H1 (cell line): ENCODE data around the gene ADRA2A. TPM values are rescaled to one million over a fixed set of nuclear protein-coding genes. Genes with fewer than 3 reads are reported as not detected.

ENCODE experiments used
- CTCF ChIA-PET: fragments of 300-600 bp; sonication (Branson Sonifier 250); formaldehyde crosslinking; loops from one replicate; lab custom pipeline; 2021; ENCODE audit not compliant: partially characterized antibody; lab: Charles Lee
- POLR2A ChIA-PET: fragments of 300-600 bp; sonication (Branson Sonifier 250); formaldehyde crosslinking; loops from one replicate; lab custom pipeline; 2021; ENCODE audit warnings: inconsistent platforms; ENCODE audit not compliant: partially characterized antibody; lab: Charles Lee
- DNase-seq, 2 experiments: peaks; one replicate each; pipeline versions ENCODE4 v3.0.0 to v3.0.0-alpha.2; 2010 to 2022; ENCODE audit warnings: low spot score in 2 of 2, low read depth in 1 of 2, mixed read lengths in 1 of 2
- FAIRE-seq: peaks from 2 replicates; lab custom pipeline; 2011; peaks lifted over from hg19 to GRCh38; lab: Jason Lieb, UNC
- H2AFZ ChIP-seq: 2 replicates; pipeline ENCODE4 v1.8.1; 2012; ENCODE audit warnings: low read length, inconsistent platforms
- H2AK5ac ChIP-seq: 2 replicates; pipeline ENCODE4 v1.6.1; 2013; ENCODE audit warnings: low read depth, low read length
- H2BK120ac ChIP-seq: replicated peaks from 2 replicates; pipeline ENCODE3; 2013; ENCODE audit warnings: low read depth, low read length, inconsistent platforms
- H2BK12ac ChIP-seq: 2 replicates; pipeline ENCODE4 v1.6.1; 2013; ENCODE audit warnings: low read depth, low read length
- H2BK15ac ChIP-seq: 2 replicates; pipeline ENCODE4 v1.6.1; 2013; ENCODE audit warnings: low read length
- H2BK20ac ChIP-seq: 2 replicates; pipeline ENCODE4 v1.6.1; 2013; ENCODE audit warnings: low read length
- H2BK5ac ChIP-seq: 2 replicates; pipeline ENCODE4 v1.6.1; 2013; ENCODE audit warnings: low read depth, low read length
- H3K14ac ChIP-seq: 2 replicates; pipeline ENCODE4 v1.6.1; 2013; ENCODE audit warnings: inconsistent platforms; ENCODE audit not compliant: insufficient read length
- H3K18ac ChIP-seq: 2 replicates; pipeline ENCODE4 v1.6.1; 2013; ENCODE audit warnings: low read length; ENCODE audit errors: extremely low read depth
- H3K23ac ChIP-seq: 2 replicates; pipeline ENCODE4 v1.6.1; 2013; ENCODE audit warnings: inconsistent platforms; ENCODE audit not compliant: insufficient read length
- H3K23me2 ChIP-seq: 2 replicates; pipeline ENCODE4 v1.6.1; 2013; ENCODE audit warnings: low read depth, low read length
- H3K27ac ChIP-seq: 2 replicates; pipeline ENCODE4 v1.6.1; 2011; ENCODE audit warnings: low read depth, low read length, inconsistent platforms
- H3K27me3 ChIP-seq, 4 experiments: replicated peaks in 1 of 4; 1 replicate in 1 of 4; 2 replicates in 3 of 4; pipeline versions ENCODE4 v1.6.1 to v1.8.1; 2011 to 2013; ENCODE audit warnings: low read length in 3 of 4, mild to moderate bottlenecking in 3 of 4, inconsistent platforms in 2 of 4, mixed read lengths in 2 of 4, moderate library complexity in 1 of 4; ENCODE audit not compliant: control insufficient read depth in 3 of 4, insufficient read depth in 3 of 4; ENCODE audit errors: extremely low read depth in 1 of 4
- H3K36me3 ChIP-seq, 4 experiments: 2 replicates each; pipeline versions ENCODE4 v1.6.1 to v1.8.1; 2011 to 2013; ENCODE audit warnings: mild to moderate bottlenecking in 4 of 4, low read length in 3 of 4, moderate library complexity in 2 of 4, control low read depth in 1 of 4, inconsistent platforms in 1 of 4; ENCODE audit not compliant: insufficient read depth in 4 of 4, control insufficient read depth in 2 of 4
- H3K4ac ChIP-seq: replicated peaks from 2 replicates; pipeline ENCODE3; 2013; ENCODE audit warnings: low read length, low read depth, mixed read lengths, inconsistent platforms; ENCODE audit not compliant: insufficient read length
- H3K4me1 ChIP-seq, 4 experiments: replicated peaks in 1 of 4; 1 replicate in 1 of 4; 2 replicates in 3 of 4; pipeline versions ENCODE4 v1.6.1 to v1.8.1; 2011 to 2013; ENCODE audit warnings: low read length in 3 of 4, inconsistent platforms in 2 of 4, mixed read lengths in 1 of 4; ENCODE audit not compliant: insufficient read depth in 4 of 4, control insufficient read depth in 3 of 4
- H3K4me2 ChIP-seq, 2 experiments: 2 replicates each; pipeline versions ENCODE4 v1.6.1 to v1.8.1; 2011 to 2013; ENCODE audit warnings: low read depth in 2 of 2, low read length in 2 of 2, control low read depth in 1 of 2, inconsistent platforms in 1 of 2, mild to moderate bottlenecking in 1 of 2; ENCODE audit not compliant: insufficient read depth in 1 of 2
- H3K4me3 ChIP-seq, 4 experiments: fragments of 200-600, 300-600 bp in 1 of 4; sonication (generic), shearing (Covaris generic), sonication (Bioruptor Twin) in 1 of 4; 2 replicates each; pipeline versions ENCODE4 v1.5.1 to v1.8.1; 2011 to 2016; ENCODE audit warnings: low read length in 4 of 4, low read depth in 3 of 4, control low read depth in 2 of 4, inconsistent platforms in 2 of 4, mild to moderate bottlenecking in 2 of 4, mixed read lengths in 1 of 4, moderate library complexity in 1 of 4; ENCODE audit not compliant: insufficient read depth in 2 of 4; ENCODE audit errors: extremely low read depth in 1 of 4
- H3K56ac ChIP-seq: replicated peaks from 2 replicates; pipeline ENCODE3; 2013; ENCODE audit warnings: low read depth, mild to moderate bottlenecking, mixed read lengths, low read length, inconsistent platforms; ENCODE audit not compliant: insufficient read length
- H3K79me1 ChIP-seq: 2 replicates; pipeline ENCODE4 v1.6.1; 2013; ENCODE audit warnings: low read depth, low read length, control low read depth
- H3K79me2 ChIP-seq, 2 experiments: 2 replicates each; pipeline versions ENCODE4 v1.6.1 to v1.8.1; 2012 to 2013; ENCODE audit warnings: low read length in 2 of 2, mild to moderate bottlenecking in 2 of 2, inconsistent platforms in 1 of 2; ENCODE audit not compliant: insufficient read depth in 2 of 2, control insufficient read depth in 1 of 2
- H3K9ac ChIP-seq, 4 experiments: replicated peaks in 1 of 4; 1 replicate in 1 of 4; 2 replicates in 3 of 4; pipeline versions ENCODE4 v1.6.1 to v1.8.1; 2011 to 2013; ENCODE audit warnings: low read depth in 3 of 4, low read length in 3 of 4, control low read depth in 2 of 4, mild to moderate bottlenecking in 2 of 4, moderate library complexity in 2 of 4, inconsistent platforms in 1 of 4; ENCODE audit errors: extremely low read depth in 1 of 4
- H3K9me3 ChIP-seq, 2 experiments: 2 replicates each; pipeline versions ENCODE4 v1.6.1 to v1.8.1; 2012 to 2013; ENCODE audit warnings: mild to moderate bottlenecking in 2 of 2, moderate library complexity in 2 of 2, control low read depth in 1 of 2, inconsistent platforms in 1 of 2, low read depth in 1 of 2, low read length in 1 of 2, mixed read lengths in 1 of 2; ENCODE audit not compliant: insufficient read depth in 2 of 2
- H4K20me1 ChIP-seq, 2 experiments: replicated peaks in 1 of 2; 2 replicates each; pipeline versions ENCODE3 to v1.8.1; 2011 to 2013; ENCODE audit warnings: inconsistent platforms in 2 of 2, low read length in 2 of 2, mild to moderate bottlenecking in 1 of 2; ENCODE audit not compliant: insufficient read depth in 2 of 2, control insufficient read depth in 1 of 2
- H4K5ac ChIP-seq: 2 replicates; pipeline ENCODE4 v1.6.1; 2013; ENCODE audit warnings: low read length, low read depth, mixed read lengths, inconsistent platforms; ENCODE audit not compliant: insufficient read length
- H4K8ac ChIP-seq: 2 replicates; pipeline ENCODE4 v1.8.0; 2013; ENCODE audit warnings: mild to moderate bottlenecking, moderate library complexity, low read length, inconsistent platforms; ENCODE audit not compliant: insufficient read depth; ENCODE audit errors: extremely low read depth
- H4K91ac ChIP-seq: replicated peaks from 2 replicates; pipeline ENCODE3; 2013; ENCODE audit warnings: low read length, mixed read lengths, inconsistent platforms; ENCODE audit not compliant: insufficient read length
- EGR1 ChIP-seq: IDR thresholded peaks from 2 replicates; pipeline ENCODE4 v1.6.1; 2011; ENCODE audit warnings: low read depth, low read length, borderline replicate concordance
- KDM5A ChIP-seq: fragments of 200-600 bp; IDR thresholded peaks from 2 replicates; pipeline ENCODE4 v1.7.1; 2012; ENCODE audit warnings: mild to moderate bottlenecking, low read length, inconsistent platforms, mixed read lengths
- PHF8 ChIP-seq: fragments of 200-600 bp; sonication (generic); conservative IDR thresholded peaks from 2 replicates; pipeline ENCODE4 v1.7.1; 2012; ENCODE audit warnings: low read depth, mild to moderate bottlenecking, inconsistent platforms, low read length, moderate library complexity
- SRF ChIP-seq: IDR thresholded peaks from 2 replicates; pipeline ENCODE4 v1.6.1; 2011; ENCODE audit warnings: mild to moderate bottlenecking, low read depth, low read length, moderate library complexity
- WGBS, 2 experiments: shearing (Covaris generic) in 1 of 2; methylation state at CpG; one replicate each; pipeline versions ENCODE4 v1.1.6 to v1.1.7; 2013 to 2015; ENCODE audit warnings: low lambda C conversion rate in 2 of 2, mixed read lengths in 2 of 2, inconsistent platforms in 1 of 2, low coverage in 1 of 2, missing lambda C conversion rate in 1 of 2; ENCODE audit not compliant: insufficient replicate concordance in 2 of 2, insufficient coverage in 1 of 2, insufficient read length in 1 of 2; ENCODE audit errors: extremely low coverage in 1 of 2, missing lambda C conversion rate in 1 of 2; 5-methylcytosine and 5-hydroxymethylcytosine counted together
- polyA plus RNA-seq, 7 experiments: library from polyadenylated mRNA; depleted of rRNA in 3 of 7; stranded (reverse) in 5 of 7; unstranded in 2 of 7; fragments of >200 nt in 5 of 7; fragments of 200-250 nt in 2 of 7; gene quantifications; 1 replicate in 5 of 7; 2 replicates in 1 of 7; 4 replicates in 1 of 7; pipeline versions ENCODE4 v1.2.1 to v1.2.3, GENCODE V29; 2011 to 2013; ENCODE audit warnings: missing spikeins in 2 of 7, mixed read lengths in 2 of 7
- total RNA-seq: library from RNA; stranded (reverse); fragmentation: NEBNext Ultra II Directional; extraction: Animal tissue kit (Norgen Biotek cat#: 25700); gene quantifications from 2 replicates; pipeline ENCODE4 v1.2.1, GENCODE V29; 2021

ADRA2A gene
- total and polyA plus RNA-seq, 2 of the 8 experiments (the other 6 are each of a cell fraction or from before 2014, with no cell fraction given), result 5.9 to 6.2 TPM

DNA sequence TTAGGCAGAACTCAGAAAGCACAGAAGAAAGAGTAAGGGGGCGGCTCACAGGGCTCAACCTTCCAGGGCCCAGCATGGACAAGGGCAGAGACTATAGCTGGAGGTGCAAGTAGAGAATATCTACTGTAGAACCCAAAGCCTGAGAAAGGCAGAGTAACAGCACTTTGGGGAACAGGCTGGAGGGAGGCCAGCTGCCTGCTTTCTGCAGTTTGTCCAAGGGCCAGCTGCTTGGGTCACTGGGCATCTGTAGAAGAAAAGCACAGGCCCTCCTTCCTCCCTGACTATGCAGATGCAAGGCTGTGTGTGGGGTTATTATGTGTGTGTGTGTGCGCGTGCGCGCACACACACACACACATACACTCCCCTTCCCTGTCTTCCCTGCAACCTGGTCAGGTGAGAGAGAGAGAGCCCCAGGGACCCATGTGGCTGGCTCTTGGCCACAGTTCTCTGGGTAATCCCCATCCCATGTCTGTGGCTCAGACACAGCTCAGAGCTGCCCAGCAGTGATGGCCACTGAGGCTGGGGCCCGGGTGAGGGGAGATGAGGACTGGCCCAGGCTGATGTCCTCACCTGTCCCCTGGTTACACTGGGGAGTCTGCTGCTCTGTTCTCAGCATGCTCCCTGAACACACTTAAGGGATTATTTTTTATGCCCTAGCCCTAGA, 9.0 kb downstream of the ADRA2A start:
- H3K79me1 ChIP-seq, result no peaks in the 10 kb centered on the region
- no peak overlapping the region for H2BK12ac ChIP-seq
- H3K4me2 ChIP-seq, result no peak overlapping the region
- H2AK5ac ChIP-seq, result no peak overlapping the region
- H4K5ac ChIP-seq, result no peak overlapping the region
- no peak overlapping the region for H3K9ac ChIP-seq
- H3K79me2 ChIP-seq, result no peaks in the 10 kb centered on the region
- H2AFZ ChIP-seq, result no peak overlapping the region
- no peak overlapping the region for H2BK5ac ChIP-seq
- no peak overlapping the region for H3K14ac ChIP-seq
- H3K4me3 ChIP-seq, result no peak overlapping the region
- no peaks in the 10 kb centered on the region; the same call in 1 of the 2 replicates for H3K23me2 ChIP-seq
- H3K36me3 ChIP-seq, result no peaks in the 10 kb centered on the region
- no peaks in the 10 kb centered on the region for H4K20me1 ChIP-seq
- H3K4ac ChIP-seq, result no peak overlapping the region
- ChIA-PET CTCF (interaction anchor here (1.0 to 4.7 kb wide), 4 partner anchors 9 to 120 kb away, joined by 3 to 30 read pairs (median 6); partner anchors contain the start of gene ADRA2A), POLR2A (no interaction called here)
- H4K8ac ChIP-seq, result no peak overlapping the region
- TF ChIP-seq EGR1 (no peak), PHF8 (no peak), KDM5A (no peak), SRF (no peak)
- DNase-seq (no peak), FAIRE-seq (no peak)
- peaks cover 2 to 11% (median 8%) of the 10 kb centered on the region in 4 experiments; a peak in 6 of 7 replicates for H3K4me1 ChIP-seq
- no peak overlapping the region for H2BK120ac ChIP-seq
- no peak overlapping the region for H3K18ac ChIP-seq
- no peaks in the 10 kb centered on the region; a peak in 1 of 7 replicates for H3K27me3 ChIP-seq
- H2BK15ac ChIP-seq, result no peak overlapping the region
- WGBS, 2 experiments, result 84% methylated on average over 6 of the region's 6 CpGs; no CpG with 5 or more reads in 1 of the 2 experiments
- no peak overlapping the region for H2BK20ac ChIP-seq
- no peak overlapping the region for H3K23ac ChIP-seq
- no peak overlapping the region for H3K27ac ChIP-seq
- no peak overlapping the region for H3K56ac ChIP-seq
- no peak overlapping the region for H4K91ac ChIP-seq
- H3K9me3 ChIP-seq, result no peaks in the 10 kb centered on the region
